ENCODE measurements around the gene HIPK2. TPM values are rescaled to one million over a fixed set of nuclear protein-coding genes. Genes with fewer than 3 reads are reported as not detected.

HIPK2 gene
- total RNA-seq, 2 experiments from 2014 or later, result 22.5 to 27.5 TPM

DNA sequence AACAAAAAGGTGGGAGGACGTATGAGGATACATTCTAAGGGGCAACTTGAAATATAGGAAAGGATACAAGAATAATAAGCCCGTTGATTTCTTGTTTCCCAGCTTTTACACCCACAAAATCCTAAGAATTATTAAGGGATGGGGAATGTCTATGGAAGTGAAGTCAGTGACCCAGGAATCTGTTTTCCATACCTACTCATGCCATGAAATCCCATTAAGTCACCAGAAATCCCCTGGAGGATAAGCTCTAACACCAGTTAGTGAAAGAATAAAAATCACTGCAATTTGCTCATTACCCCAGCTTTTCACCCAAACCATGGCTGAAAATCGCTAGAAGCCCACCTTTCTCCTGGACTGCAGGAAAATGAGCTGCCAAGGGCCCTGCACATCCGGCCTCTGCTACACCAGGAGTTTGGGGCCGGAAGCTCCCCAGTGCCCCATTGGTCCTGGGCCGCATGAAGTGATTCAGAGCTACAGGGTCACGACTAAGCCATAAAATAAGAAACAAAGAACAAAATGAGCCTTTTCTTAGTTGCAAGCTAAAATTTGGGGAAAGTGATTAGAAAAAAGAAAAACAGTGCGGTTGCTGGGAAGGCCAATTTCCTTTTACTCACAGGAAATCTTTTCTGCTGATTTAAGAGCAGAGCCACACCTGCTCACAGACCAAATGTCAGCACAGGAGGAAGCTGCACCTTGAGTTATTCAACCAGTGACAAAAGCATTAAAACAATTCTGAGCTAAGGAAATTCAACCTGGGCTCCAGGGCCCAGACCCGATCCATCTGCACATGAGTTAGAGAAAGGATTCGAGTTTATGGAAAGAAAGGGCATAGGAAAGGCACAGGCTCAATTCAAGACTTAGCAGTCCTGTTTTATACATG lies 40.3 kb downstream of the HIPK2 start:
- Mint-ChIP-seq H3K27ac (peak overlapping the region; percentile 89), H3K36me3 (ENCODE audit: low read depth) (peaks cover 21% of the 10 kb centered on the region), H3K27me3 (no peaks in the 10 kb centered on the region), H3K4me3 (peak overlapping the region; percentile 30), H3K4me1 (peaks cover 54% of the 10 kb centered on the region), H3K9me3 (peaks cover 19% of the 10 kb centered on the region)
- peak; percentile 40 for DNase-seq
- CTCF ChIA-PET, result interaction anchor here (1.0 to 1.8 kb wide), 6 partner anchors 9 to 104 kb away, joined by 3 to 7 read pairs (median 4); no protein-coding TSS in a partner anchor
- POLR2A ChIA-PET, result interaction anchor here (0.6 kb wide), 1 partner anchor 202 kb away, joined by 3 read pairs; no protein-coding TSS in a partner anchor

DNA sequence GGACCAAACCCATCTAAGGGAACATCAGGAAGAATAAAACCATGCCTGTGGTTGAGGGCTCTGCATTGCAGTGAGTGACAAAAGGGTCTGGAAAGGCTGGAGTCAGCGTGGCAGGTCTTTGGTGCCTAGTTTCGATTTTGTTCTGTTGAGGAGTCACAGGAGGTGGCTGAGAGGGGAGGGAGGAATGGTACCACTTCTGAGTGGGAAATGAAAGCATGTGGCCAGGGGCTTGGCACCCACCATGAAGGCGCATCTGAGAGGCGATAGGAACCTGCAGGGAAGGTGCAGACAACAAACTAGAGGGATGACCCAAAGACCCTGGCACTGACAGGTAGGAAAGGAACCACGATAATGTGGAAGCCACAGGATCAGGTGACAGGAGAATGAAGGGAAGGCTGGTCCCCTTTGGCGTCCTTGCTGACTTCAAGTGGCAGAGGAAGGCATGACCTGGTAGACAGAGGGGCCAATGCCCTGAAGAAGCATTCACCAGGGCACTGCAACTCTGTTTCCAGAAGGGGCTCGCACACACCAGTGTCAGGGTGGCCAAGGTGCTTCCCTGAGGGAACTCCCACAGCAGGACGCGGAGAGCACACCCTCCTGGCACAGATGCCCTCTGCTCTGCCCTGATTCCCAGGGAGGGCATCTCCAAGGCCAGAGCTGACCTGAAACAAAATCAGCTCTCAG lies 41.7 kb downstream of the HIPK2 start:
- Mint-ChIP-seq H3K4me1 (peaks cover 65% of the 10 kb centered on the region), H3K9me3 (peaks cover 21% of the 10 kb centered on the region), H3K27ac (peak overlapping the region; percentile 37), H3K4me3 (no peak overlapping the region), H3K36me3 (ENCODE audit: low read depth) (peaks cover 21% of the 10 kb centered on the region), H3K27me3 (no peaks in the 10 kb centered on the region)
- ChIA-PET POLR2A (no interaction called here), CTCF (interaction anchor here (0.7 to 1.8 kb wide), 2 partner anchors 13 to 30 kb away, joined by 3 to 4 read pairs; no protein-coding TSS in a partner anchor)
- DNase-seq, result no peak

DNA sequence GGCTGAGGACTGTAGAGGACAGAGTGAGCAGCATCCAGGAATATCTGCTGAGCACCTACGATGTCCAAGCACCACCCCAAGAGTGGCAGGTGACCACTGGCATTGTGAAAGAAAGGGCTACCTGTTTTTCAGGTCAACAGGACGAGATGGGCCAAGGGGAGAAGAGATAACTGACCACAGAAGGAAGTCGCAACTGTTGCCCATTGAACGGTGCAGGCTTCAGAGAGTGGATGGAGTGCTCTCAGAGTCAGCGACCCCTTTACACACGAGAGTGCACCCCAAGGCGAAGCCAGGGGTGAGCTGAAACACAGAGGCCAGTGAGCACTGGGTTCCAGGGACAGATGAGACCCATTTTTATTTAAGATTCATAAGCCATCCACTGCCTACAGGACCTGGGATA lies 42.3 kb downstream of the HIPK2 start:
- no peak overlapping the region for H3K27ac Mint-ChIP-seq
- peaks cover 20% of the 10 kb centered on the region for H3K36me3 Mint-ChIP-seq (ENCODE audit: low read depth)
- H3K27me3 Mint-ChIP-seq, result no peaks in the 10 kb centered on the region
- H3K9me3 Mint-ChIP-seq, result peaks cover 21% of the 10 kb centered on the region
- POLR2A ChIA-PET, result no interaction called here
- H3K4me3 Mint-ChIP-seq, result no peak overlapping the region
- no peak for DNase-seq
- H3K4me1 Mint-ChIP-seq, result peaks cover 71% of the 10 kb centered on the region
- CTCF ChIA-PET, result no interaction called here

DNA sequence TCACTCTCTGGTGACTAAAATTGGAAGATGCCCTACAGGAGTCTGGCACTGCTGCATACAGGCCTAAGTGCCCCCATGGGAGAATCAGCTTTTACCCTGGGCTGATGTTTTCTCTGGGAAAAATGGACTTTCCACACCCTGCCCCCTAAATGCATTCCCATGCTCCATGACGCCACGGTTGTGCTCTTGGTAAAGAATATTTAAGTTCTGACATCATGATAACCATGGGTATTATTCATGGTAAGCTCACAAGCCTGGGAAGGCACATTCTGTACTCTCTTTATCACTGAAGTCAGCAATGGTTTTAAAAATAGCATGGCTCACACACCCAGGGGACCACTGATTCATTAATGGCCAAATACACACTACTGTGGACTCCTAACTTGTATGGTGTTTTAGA lies 43.4 kb downstream of the HIPK2 start:
- DNase-seq, result no peak
- POLR2A ChIA-PET, result no interaction called here
- H3K27me3 Mint-ChIP-seq, result no peaks in the 10 kb centered on the region
- no peak overlapping the region for H3K27ac Mint-ChIP-seq
- peaks cover 70% of the 10 kb centered on the region for H3K4me1 Mint-ChIP-seq
- peaks cover 21% of the 10 kb centered on the region for H3K9me3 Mint-ChIP-seq
- H3K36me3 Mint-ChIP-seq (ENCODE audit: low read depth), result peaks cover 20% of the 10 kb centered on the region
- no peak overlapping the region for H3K4me3 Mint-ChIP-seq
- CTCF ChIA-PET, result no interaction called here

DNA sequence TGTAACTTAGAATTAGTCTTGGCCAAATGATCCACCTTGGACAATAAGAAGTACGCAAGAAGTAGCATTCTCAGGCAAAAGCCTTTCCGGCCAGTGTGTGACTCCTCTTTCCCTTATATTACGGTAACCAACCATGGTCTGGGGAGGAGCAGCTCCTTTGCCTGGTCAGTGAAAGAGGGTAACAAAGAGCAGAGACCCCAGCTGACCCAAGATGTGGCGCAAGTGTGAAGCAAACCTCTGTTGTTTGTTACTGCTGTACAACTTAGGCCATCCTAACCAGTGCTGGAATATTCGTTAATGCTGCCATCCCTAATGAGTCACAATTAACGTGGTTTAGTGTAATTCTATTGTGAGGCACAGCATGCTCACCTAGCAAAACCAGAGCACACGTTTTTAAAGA lies 44.0 kb downstream of the HIPK2 start:
- peaks cover 20% of the 10 kb centered on the region for H3K36me3 Mint-ChIP-seq (ENCODE audit: low read depth)
- H3K4me3 Mint-ChIP-seq, result no peak overlapping the region
- H3K27ac Mint-ChIP-seq, result no peak overlapping the region
- H3K9me3 Mint-ChIP-seq, result peaks cover 21% of the 10 kb centered on the region
- H3K4me1 Mint-ChIP-seq, result peaks cover 68% of the 10 kb centered on the region
- no peaks in the 10 kb centered on the region for H3K27me3 Mint-ChIP-seq
- POLR2A ChIA-PET, result no interaction called here
- no peak for DNase-seq
- CTCF ChIA-PET, result no interaction called here

DNA sequence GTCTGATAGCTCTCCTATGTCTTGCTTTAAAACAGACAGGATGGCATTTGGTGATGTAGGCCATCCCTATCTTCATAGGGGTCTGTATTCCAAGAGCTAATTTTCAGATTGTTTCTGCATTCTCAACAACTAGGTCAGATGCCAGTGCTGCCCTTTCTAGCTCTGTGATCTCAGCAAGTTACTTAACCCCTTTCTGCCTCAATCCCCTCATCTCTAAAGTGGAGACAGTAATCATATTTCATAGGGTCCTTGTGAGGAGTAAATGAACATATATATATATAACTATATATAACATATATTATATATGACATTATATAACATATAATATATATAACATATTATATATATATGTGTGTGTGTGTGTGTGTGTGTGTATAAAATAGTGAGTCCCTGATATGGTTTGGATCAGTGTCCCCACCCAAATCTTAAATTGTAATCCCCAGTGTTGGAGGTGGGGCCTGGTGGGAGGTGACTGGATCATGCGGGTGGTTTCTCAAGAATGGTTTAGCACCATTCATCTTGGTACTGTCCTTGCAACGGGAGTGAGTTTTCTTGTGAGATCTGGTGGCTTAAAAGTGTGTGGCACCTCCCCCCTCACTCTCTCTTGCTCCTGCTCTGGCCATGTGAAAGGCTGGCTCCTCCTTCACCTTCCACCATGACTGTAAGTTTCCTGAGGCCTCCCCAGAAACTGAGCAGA lies 45.2 kb downstream of the HIPK2 start:
- H3K27me3 Mint-ChIP-seq, result no peaks in the 10 kb centered on the region
- H3K27ac Mint-ChIP-seq, result no peak overlapping the region
- H3K9me3 Mint-ChIP-seq, result peaks cover 23% of the 10 kb centered on the region
- DNase-seq, result no peak
- peaks cover 58% of the 10 kb centered on the region for H3K4me1 Mint-ChIP-seq
- no peak overlapping the region for H3K4me3 Mint-ChIP-seq
- ChIA-PET CTCF (interaction anchor here (0.7 to 0.9 kb wide), 2 partner anchors 13 to 27 kb away, joined by 3 to 4 read pairs; no protein-coding TSS in a partner anchor), POLR2A (no interaction called here)
- peaks cover 22% of the 10 kb centered on the region for H3K36me3 Mint-ChIP-seq (ENCODE audit: low read depth)

DNA sequence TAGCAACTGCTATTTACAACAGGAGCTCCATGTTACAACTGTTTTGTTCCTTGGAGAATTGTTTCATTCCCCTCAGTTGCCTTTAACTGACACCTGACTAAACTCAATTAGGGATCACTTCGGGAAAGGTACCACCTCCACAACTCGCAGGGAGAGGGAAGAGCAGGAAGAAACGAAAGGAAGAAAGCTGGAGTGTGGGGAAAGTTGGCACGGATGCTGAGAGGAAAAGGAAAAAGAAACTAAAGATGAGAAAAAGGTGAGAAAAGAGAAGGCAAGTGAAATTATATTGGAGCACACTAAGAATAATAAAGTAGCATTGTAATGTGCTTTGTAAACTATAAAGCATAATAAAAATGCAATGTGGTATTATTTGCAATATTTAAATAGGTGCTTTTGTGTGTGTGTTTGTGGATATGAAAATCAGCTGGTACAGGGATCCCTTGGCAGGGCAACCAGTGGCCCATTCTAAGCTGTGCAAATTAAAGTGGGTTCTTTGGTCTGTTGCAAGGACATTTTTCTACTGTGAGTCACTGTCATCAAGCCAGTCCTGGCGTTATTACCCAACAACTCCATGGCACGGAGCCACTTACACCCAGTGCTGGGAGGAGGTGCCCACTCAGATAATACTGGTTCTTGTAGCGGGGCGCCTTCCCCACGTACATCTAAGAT lies 45.9 kb downstream of the HIPK2 start:
- peak overlapping the region; percentile 55 for H3K27ac Mint-ChIP-seq
- POLR2A ChIA-PET, result no interaction called here

DNA sequence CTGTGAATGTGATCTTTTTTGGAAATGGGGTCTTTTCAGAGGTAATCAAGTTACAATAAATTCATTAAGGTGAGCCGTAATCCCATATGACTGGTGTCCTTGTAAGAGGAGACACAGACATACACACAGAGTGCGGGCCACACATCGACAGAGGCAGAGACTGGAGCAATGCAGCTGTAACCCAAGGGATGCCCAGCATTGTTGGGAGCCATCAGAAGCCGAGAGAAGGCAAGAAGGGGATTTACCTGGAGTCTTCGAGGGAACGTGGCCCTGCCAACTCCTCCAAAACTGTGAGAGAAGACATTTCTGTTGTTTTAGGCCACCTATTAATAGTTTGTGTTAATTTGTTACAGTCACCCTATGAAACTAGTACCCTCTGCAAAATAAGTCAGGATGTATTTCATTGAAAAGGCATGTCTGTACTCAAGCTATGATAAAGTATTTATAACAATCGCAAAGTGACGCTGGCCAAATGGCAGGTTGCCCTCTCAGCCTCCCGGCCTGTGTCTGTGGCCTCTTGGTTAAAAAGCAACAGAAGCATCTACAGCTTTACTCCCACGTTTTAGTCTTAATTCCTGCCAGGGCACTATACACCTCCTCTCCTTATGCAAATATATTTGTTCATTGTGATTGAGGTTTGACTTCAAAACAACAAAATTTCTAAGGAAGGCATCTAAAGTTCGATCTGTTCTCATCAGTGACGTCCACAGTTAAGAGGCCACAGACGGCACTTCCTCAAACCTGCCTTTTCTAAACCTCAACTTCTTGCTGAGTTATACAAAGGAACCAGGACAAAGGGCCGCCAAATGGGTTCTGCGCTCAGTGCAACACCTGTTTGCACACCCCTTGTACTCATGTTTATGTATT lies 46.8 kb downstream of the HIPK2 start:
- DNase-seq, result peak; percentile 25

More for the DNA sequence above, 45.9 kb downstream of the HIPK2 start:
- Mint-ChIP-seq H3K27me3 (no peaks in the 10 kb centered on the region), H3K4me3 (no peak overlapping the region), H3K4me1 (peaks cover 57% of the 10 kb centered on the region), H3K36me3 (ENCODE audit: low read depth) (peaks cover 24% of the 10 kb centered on the region), H3K9me3 (peaks cover 23% of the 10 kb centered on the region)
- CTCF ChIA-PET, result interaction anchor here (0.7 kb wide), 1 partner anchor 27 kb away, joined by 4 read pairs; no protein-coding TSS in a partner anchor
- no peak for DNase-seq

DNA sequence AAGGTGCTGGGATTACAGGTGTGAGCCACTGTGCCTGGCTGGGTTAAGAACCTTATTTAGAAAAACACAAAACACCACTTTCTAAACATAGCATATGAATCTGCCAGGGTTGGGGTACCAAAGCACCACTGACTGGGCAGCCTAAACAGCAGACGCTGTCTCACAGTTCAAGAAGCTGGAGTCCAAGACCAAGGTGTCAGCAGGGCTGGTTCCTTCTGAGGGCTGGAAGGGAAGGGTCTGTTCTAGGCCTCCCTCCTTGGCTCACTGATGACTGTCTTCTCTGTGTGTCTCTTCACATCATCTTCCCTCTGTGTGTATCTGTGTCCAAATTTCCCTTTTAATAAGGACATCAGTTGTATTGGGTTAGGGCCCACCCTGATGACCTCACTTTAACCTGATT lies 49.6 kb downstream of the HIPK2 start:
- Mint-ChIP-seq H3K4me1 (peaks cover 60% of the 10 kb centered on the region), H3K4me3 (no peak overlapping the region), H3K9me3 (peaks cover 9% of the 10 kb centered on the region), H3K27ac (no peak overlapping the region), H3K27me3 (no peaks in the 10 kb centered on the region), H3K36me3 (ENCODE audit: low read depth) (peaks cover 12% of the 10 kb centered on the region)
- CTCF ChIA-PET, result no interaction called here
- POLR2A ChIA-PET, result no interaction called here
- DNase-seq, result no peak

More for the DNA sequence above, 46.8 kb downstream of the HIPK2 start:
- CTCF ChIA-PET, result no interaction called here
- Mint-ChIP-seq H3K36me3 (ENCODE audit: low read depth) (peaks cover 21% of the 10 kb centered on the region), H3K27ac (peak overlapping the region; percentile 55), H3K27me3 (no peaks in the 10 kb centered on the region), H3K4me3 (no peak overlapping the region), H3K4me1 (peaks cover 57% of the 10 kb centered on the region), H3K9me3 (peaks cover 23% of the 10 kb centered on the region)
- POLR2A ChIA-PET, result no interaction called here

DNA sequence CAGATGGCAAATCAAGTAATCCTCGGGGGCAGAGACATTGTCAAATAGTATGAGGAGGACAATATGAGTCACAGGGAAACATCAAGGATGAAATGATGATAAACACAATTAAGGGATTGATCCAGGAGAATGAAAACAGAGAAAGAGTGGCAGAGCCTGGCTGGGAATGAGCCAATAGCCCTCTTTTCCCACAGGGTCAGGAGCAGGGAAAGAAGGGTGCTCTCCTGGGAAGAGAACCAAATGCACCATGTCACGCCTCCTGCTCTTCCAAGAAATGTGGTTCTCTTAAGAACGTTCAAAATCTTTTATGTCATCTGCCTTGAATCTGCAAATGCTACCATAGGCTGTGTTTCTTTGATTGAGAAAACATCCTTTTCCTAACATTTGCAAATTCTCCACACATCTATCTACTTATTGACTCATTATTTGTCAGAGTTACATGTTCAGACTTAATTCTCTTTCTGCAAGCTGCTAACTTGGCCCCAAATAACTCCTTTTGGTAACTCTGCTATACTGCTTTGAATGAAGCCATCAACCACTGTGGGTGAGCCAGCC lies 50.6 kb downstream of the HIPK2 start:
- Mint-ChIP-seq H3K9me3 (peaks cover 2% of the 10 kb centered on the region), H3K27ac (no peak overlapping the region), H3K27me3 (no peaks in the 10 kb centered on the region), H3K36me3 (ENCODE audit: low read depth) (peaks cover 9% of the 10 kb centered on the region), H3K4me1 (peaks cover 53% of the 10 kb centered on the region), H3K4me3 (no peak overlapping the region)
- ChIA-PET CTCF (interaction anchor here (0.6 to 0.7 kb wide), 3 partner anchors 58 to 450 kb away, joined by 3 to 7 read pairs (median 4); partner anchors contain the start of gene KDM7A), POLR2A (no interaction called here)
- no peak for DNase-seq

DNA sequence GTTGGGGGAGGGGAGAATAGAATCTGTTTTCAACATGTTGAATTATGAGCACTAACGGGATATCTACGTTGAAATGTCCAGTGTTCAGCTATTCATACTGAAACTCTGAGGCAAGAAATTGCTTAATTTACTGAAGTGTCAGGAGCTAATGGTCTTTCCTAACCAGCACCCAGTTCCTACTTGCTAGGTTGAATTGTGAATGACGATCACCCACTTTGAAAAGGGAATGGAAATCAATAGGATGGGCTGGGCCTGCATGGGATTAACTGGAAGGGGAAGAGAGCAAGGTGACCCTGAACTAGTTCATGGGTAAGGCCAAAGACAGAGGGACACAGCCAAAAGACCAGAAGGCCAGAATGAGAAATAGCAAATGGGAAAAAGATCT lies 51.3 kb downstream of the HIPK2 start:
- Mint-ChIP-seq H3K36me3 (ENCODE audit: low read depth) (peaks cover 8% of the 10 kb centered on the region), H3K9me3 (peaks cover 2% of the 10 kb centered on the region), H3K4me3 (no peak overlapping the region), H3K27me3 (no peaks in the 10 kb centered on the region), H3K27ac (no peak overlapping the region), H3K4me1 (peaks cover 49% of the 10 kb centered on the region)
- CTCF ChIA-PET, result interaction anchor here (0.6 to 1.0 kb wide), 3 partner anchors 11 to 125 kb away, joined by 3 read pairs; no protein-coding TSS in a partner anchor
- POLR2A ChIA-PET, result no interaction called here
- no peak for DNase-seq

All from activated CD4-positive, alpha-beta T cell treated with anti-CD3 and anti-CD28 coated beads, Interleukin-2, amount 10 ng/mL, durations not matched to agents 7 days and 5 days (primary cell).